ENCODE measurements around the gene LYSMD3.
"Not testable (repeated sequence)": the region's sequence is repeated elsewhere in the genome, so short reads cannot be mapped to it uniquely, and the experiment has no call there.

Gene LYSMD3

GRCh38 chr5:90529194-90529938, at the start of gene LYSMD3:
Gene LYSMD3 (minus strand): TSS chr5:90529584. CDS start chr5:90525289, 4,295 bp downstream.
- DNase-seq: peak; percentile 59 to 97 (median 90)

- not testable (repeated sequence) for DNase-seq
Measured at GRCh38 chr5:90576566-90576965, 47.2 kb upstream of the LYSMD3 start.

- DNase-seq: no peak
Measured at GRCh38 chr5:90575712-90576111, 46.3 kb upstream of the LYSMD3 start.

GRCh38 chr5:90571147-90571773, 41.9 kb upstream of the LYSMD3 start:
- no peak for DNase-seq

- no peak for DNase-seq
Measured at GRCh38 chr5:90570034-90570433, 40.6 kb upstream of the LYSMD3 start.

GRCh38 chr5:90569084-90569483, 39.7 kb upstream of the LYSMD3 start:
- no peak for DNase-seq

- DNase-seq: no peak
Measured at GRCh38 chr5:90565491-90565890, 36.1 kb upstream of the LYSMD3 start.

GRCh38 chr5:90563108-90563507, 33.7 kb upstream of the LYSMD3 start:
- DNase-seq: no peak

- DNase-seq: no peak
Measured at GRCh38 chr5:90562341-90562740, 33.0 kb upstream of the LYSMD3 start.

GRCh38 chr5:90561766-90562165, 32.4 kb upstream of the LYSMD3 start:
- DNase-seq: no peak

GRCh38 chr5:90560771-90561170, 31.4 kb upstream of the LYSMD3 start:
- DNase-seq: no peak

GRCh38 chr5:90558344-90559192, 29.2 kb upstream of the LYSMD3 start, which contains the start of gene ADGRV1:
Gene ADGRV1 (plus strand): TSS chr5:90558797. CDS start chr5:90558896, 99 bp downstream.
- DNase-seq: peak in 46 of 51 donors; percentile 4 to 86 (median 56)

GRCh38 chr5:90557871-90558270, 28.5 kb upstream of the LYSMD3 start:
- DNase-seq: peak in 1 of 51 donors; percentile 17

- no peak for DNase-seq
Measured at GRCh38 chr5:90557391-90557790, 28.0 kb upstream of the LYSMD3 start.

GRCh38 chr5:90555666-90556065, 26.3 kb upstream of the LYSMD3 start:
- DNase-seq: no peak

- no peak for DNase-seq
Measured at GRCh38 chr5:90554358-90555006, 25.1 kb upstream of the LYSMD3 start.

GRCh38 chr5:90553711-90554110, 24.3 kb upstream of the LYSMD3 start:
- DNase-seq: no peak

- DNase-seq: no peak
Measured at GRCh38 chr5:90551376-90551775, 22.0 kb upstream of the LYSMD3 start.

GRCh38 chr5:90550963-90551362, 21.6 kb upstream of the LYSMD3 start:
- DNase-seq: no peak

- DNase-seq: no peak
Measured at GRCh38 chr5:90549729-90550275, 20.4 kb upstream of the LYSMD3 start.

GRCh38 chr5:90549223-90549622, 19.8 kb upstream of the LYSMD3 start:
- DNase-seq: no peak
